ENCODE data around the gene CRMP1.

CRMP1 gene

GRCh38 chr4:5895287-5895686, 2.4 kb upstream of the CRMP1 start:
- H3K4me3 ChIP-seq (ENCODE audit: low read depth, low read length), result no peak overlapping the region
- H3K9me3 ChIP-seq (ENCODE audit: control insufficient read depth, insufficient read depth, low read length), result peaks cover 5% of the 10 kb centered on the region
- peaks cover 92% of the 10 kb centered on the region for H3K27me3 ChIP-seq (ENCODE audit: control insufficient read depth, insufficient read depth, low read length)
- no peak overlapping the region for H3K9ac ChIP-seq (ENCODE audit: low read depth, low read length)
- peaks cover 12% of the 10 kb centered on the region for H3K4me1 ChIP-seq (ENCODE audit: control insufficient read depth, insufficient read depth, low read length)
- H3K36me3 ChIP-seq (ENCODE audit: control insufficient read depth, insufficient read depth, low read length), result no peaks in the 10 kb centered on the region

GRCh38 chr4:5894266-5894665, 1.4 kb upstream of the CRMP1 start:
- Histone ChIP-seq H3K9ac (ENCODE audit: low read depth, low read length) (no peak overlapping the region), H3K9me3 (ENCODE audit: control insufficient read depth, insufficient read depth, low read length) (peaks cover 5% of the 10 kb centered on the region), H3K36me3 (ENCODE audit: control insufficient read depth, insufficient read depth, low read length) (no peaks in the 10 kb centered on the region), H3K27me3 (ENCODE audit: control insufficient read depth, insufficient read depth, low read length) (peaks cover 89% of the 10 kb centered on the region), H3K4me3 (ENCODE audit: low read depth, low read length) (no peak overlapping the region), H3K4me1 (ENCODE audit: control insufficient read depth, insufficient read depth, low read length) (peaks cover 19% of the 10 kb centered on the region)

- Histone ChIP-seq H3K9ac (ENCODE audit: low read depth, low read length) (no peak overlapping the region), H3K4me3 (ENCODE audit: low read depth, low read length) (peak overlapping the region; percentile 60), H3K36me3 (ENCODE audit: control insufficient read depth, insufficient read depth, low read length) (no peaks in the 10 kb centered on the region), H3K9me3 (ENCODE audit: control insufficient read depth, insufficient read depth, low read length) (peaks cover 5% of the 10 kb centered on the region), H3K27me3 (ENCODE audit: control insufficient read depth, insufficient read depth, low read length) (peaks cover 89% of the 10 kb centered on the region), H3K4me1 (ENCODE audit: control insufficient read depth, insufficient read depth, low read length) (peaks cover 24% of the 10 kb centered on the region)
Measured at GRCh38 chr4:5893591-5893990, 705 bp upstream of the CRMP1 start.

- peak overlapping the region; percentile 75 for H3K4me3 ChIP-seq (ENCODE audit: low read depth, low read length)
- H3K9ac ChIP-seq (ENCODE audit: low read depth, low read length), result no peak overlapping the region
- peaks cover 79% of the 10 kb centered on the region for H3K27me3 ChIP-seq (ENCODE audit: control insufficient read depth, insufficient read depth, low read length)
- H3K36me3 ChIP-seq (ENCODE audit: control insufficient read depth, insufficient read depth, low read length), result no peaks in the 10 kb centered on the region
- peaks cover 5% of the 10 kb centered on the region for H3K9me3 ChIP-seq (ENCODE audit: control insufficient read depth, insufficient read depth, low read length)
- peaks cover 24% of the 10 kb centered on the region for H3K4me1 ChIP-seq (ENCODE audit: control insufficient read depth, insufficient read depth, low read length)
Measured at GRCh38 chr4:5892323-5893003, 423 bp downstream of the CRMP1 start.

GRCh38 chr4:5891563-5892322, 1.1 kb downstream of the CRMP1 start:
- Histone ChIP-seq H3K4me3 (ENCODE audit: low read depth, low read length) (peak overlapping the region; percentile 75), H3K9ac (ENCODE audit: low read depth, low read length) (no peak overlapping the region), H3K36me3 (ENCODE audit: control insufficient read depth, insufficient read depth, low read length) (no peaks in the 10 kb centered on the region), H3K4me1 (ENCODE audit: control insufficient read depth, insufficient read depth, low read length) (peaks cover 24% of the 10 kb centered on the region), H3K9me3 (ENCODE audit: control insufficient read depth, insufficient read depth, low read length) (no peaks in the 10 kb centered on the region), H3K27me3 (ENCODE audit: control insufficient read depth, insufficient read depth, low read length) (peaks cover 72% of the 10 kb centered on the region)

- Histone ChIP-seq H3K4me3 (ENCODE audit: low read depth, low read length) (peak overlapping the region; percentile 75), H3K27me3 (ENCODE audit: control insufficient read depth, insufficient read depth, low read length) (peaks cover 56% of the 10 kb centered on the region), H3K9me3 (ENCODE audit: control insufficient read depth, insufficient read depth, low read length) (no peaks in the 10 kb centered on the region), H3K4me1 (ENCODE audit: control insufficient read depth, insufficient read depth, low read length) (peaks cover 21% of the 10 kb centered on the region), H3K36me3 (ENCODE audit: control insufficient read depth, insufficient read depth, low read length) (no peaks in the 10 kb centered on the region), H3K9ac (ENCODE audit: low read depth, low read length) (no peak overlapping the region)
Measured at GRCh38 chr4:5890063-5890727, 2.7 kb downstream of the CRMP1 start.

GRCh38 chr4:5889002-5889696, 3.7 kb downstream of the CRMP1 start:
- Histone ChIP-seq H3K4me1 (ENCODE audit: control insufficient read depth, insufficient read depth, low read length) (peaks cover 27% of the 10 kb centered on the region), H3K9ac (ENCODE audit: low read depth, low read length) (no peak overlapping the region), H3K9me3 (ENCODE audit: control insufficient read depth, insufficient read depth, low read length) (no peaks in the 10 kb centered on the region), H3K36me3 (ENCODE audit: control insufficient read depth, insufficient read depth, low read length) (no peaks in the 10 kb centered on the region), H3K27me3 (ENCODE audit: control insufficient read depth, insufficient read depth, low read length) (peaks cover 46% of the 10 kb centered on the region), H3K4me3 (ENCODE audit: low read depth, low read length) (peak overlapping the region; percentile 75)

- Histone ChIP-seq H3K9ac (ENCODE audit: low read depth, low read length) (no peak overlapping the region), H3K4me3 (ENCODE audit: low read depth, low read length) (peak overlapping the region; percentile 79), H3K4me1 (ENCODE audit: control insufficient read depth, insufficient read depth, low read length) (peaks cover 26% of the 10 kb centered on the region)
Measured at GRCh38 chr4:5888222-5889001, 4.5 kb downstream of the CRMP1 start.

GRCh38 chr4:5887361-5888221, 5.3 kb downstream of the CRMP1 start:
- Histone ChIP-seq H3K4me1 (ENCODE audit: control insufficient read depth, insufficient read depth, low read length) (peaks cover 24% of the 10 kb centered on the region), H3K27me3 (ENCODE audit: control insufficient read depth, insufficient read depth, low read length) (peaks cover 34% of the 10 kb centered on the region), H3K4me3 (ENCODE audit: low read depth, low read length) (peak overlapping the region; percentile 79), H3K9ac (ENCODE audit: low read depth, low read length) (peak overlapping the region; percentile 81), H3K9me3 (ENCODE audit: control insufficient read depth, insufficient read depth, low read length) (no peaks in the 10 kb centered on the region), H3K36me3 (ENCODE audit: control insufficient read depth, insufficient read depth, low read length) (no peaks in the 10 kb centered on the region)

More at GRCh38 chr4:5888222-5889001, 4.5 kb downstream of the CRMP1 start:
- Histone ChIP-seq H3K36me3 (ENCODE audit: control insufficient read depth, insufficient read depth, low read length) (no peaks in the 10 kb centered on the region), H3K9me3 (ENCODE audit: control insufficient read depth, insufficient read depth, low read length) (no peaks in the 10 kb centered on the region), H3K27me3 (ENCODE audit: control insufficient read depth, insufficient read depth, low read length) (peaks cover 38% of the 10 kb centered on the region)

GRCh38 chr4:5887011-5887360, 5.9 kb downstream of the CRMP1 start:
- H3K9ac ChIP-seq (ENCODE audit: low read depth, low read length), result peak overlapping the region; percentile 81
- H3K36me3 ChIP-seq (ENCODE audit: control insufficient read depth, insufficient read depth, low read length), result no peaks in the 10 kb centered on the region
- peaks cover 24% of the 10 kb centered on the region for H3K4me1 ChIP-seq (ENCODE audit: control insufficient read depth, insufficient read depth, low read length)
- H3K4me3 ChIP-seq (ENCODE audit: low read depth, low read length), result peak overlapping the region; percentile 79
- peaks cover 29% of the 10 kb centered on the region for H3K27me3 ChIP-seq (ENCODE audit: control insufficient read depth, insufficient read depth, low read length)
- H3K9me3 ChIP-seq (ENCODE audit: control insufficient read depth, insufficient read depth, low read length), result no peaks in the 10 kb centered on the region

Measured in iPS-15b (cell line).